GM12878 (cell line): ENCODE data around the gene ARHGAP1. TPM values are rescaled to one million over a fixed set of nuclear protein-coding genes. Genes with fewer than 3 reads are reported as not detected.

Experiments used
- ATAC-seq: fragments of 200-7000 bp; cut with Tn5 transposase; 3 replicates; pipeline ENCODE4 v1.9.1; 2020; ENCODE audit warnings: mild to moderate bottlenecking, moderate library complexity
- BruUV-seq: library from RNA; stranded (reverse); fragments of 400-500 nt; replicated peaks from 2 replicates; lab custom pipeline; 2021; lab: Mats Ljungman, UMichigan
- CTCF ChIA-PET: fragments of 300-600 bp; sonication (Branson Sonifier 250); formaldehyde crosslinking; extraction: SDS; loops from one replicate; lab custom pipeline; 2021; ENCODE audit warnings: inconsistent platforms; lab: Yijun Ruan, JAX
- POLR2A ChIA-PET: fragments of 350-600 bp; formaldehyde crosslinking; extraction: SDS; loops from one replicate; lab custom pipeline; 2021; ENCODE audit warnings: inconsistent platforms; lab: Charles Lee
- RAD21 ChIA-PET: fragments of 300-600 bp; sonication (Branson Sonifier 250); formaldehyde crosslinking; loops from one replicate; lab custom pipeline; 2023; ENCODE audit warnings: antibody characterized with exemption; ENCODE audit not compliant: unreplicated experiment; lab: Charles Lee
- SMC1A ChIA-PET: fragments of 300-600 bp; sonication (Branson Sonifier 250); formaldehyde crosslinking; loops from one replicate; lab custom pipeline; 2023; ENCODE audit not compliant: unreplicated experiment, uncharacterized antibody; lab: Charles Lee
- DNase-seq: peaks from one replicate; pipeline ENCODE4 v3.0.0-alpha.2; 2011; ENCODE audit warnings: low read depth, low spot score
- FAIRE-seq: peaks from 3 replicates; lab custom pipeline; 2011; peaks lifted over from hg19 to GRCh38; lab: Jason Lieb, UNC
- H2AFZ ChIP-seq: 2 replicates; pipeline ENCODE4 v1.6.0; 2011; ENCODE audit warnings: low read depth, low read length, control low read depth; ENCODE audit not compliant: control insufficient read depth
- H3K27ac ChIP-seq: 2 replicates; pipeline ENCODE4 v1.5.1; 2011; ENCODE audit warnings: control low read depth; ENCODE audit not compliant: control insufficient read depth, insufficient read depth
- H3K27me3 ChIP-seq, 2 experiments: replicated peaks in 1 of 2; 2 replicates each; pipeline versions ENCODE4 v1.6.0 to v1.6.1; 2011; ENCODE audit warnings: low read length in 1 of 2; ENCODE audit not compliant: control insufficient read depth in 2 of 2, insufficient read depth in 2 of 2
- H3K36me3 ChIP-seq, 2 experiments: 2 replicates each; pipeline ENCODE4 v1.5.1; 2011; ENCODE audit warnings: low read length in 1 of 2; ENCODE audit not compliant: control insufficient read depth in 2 of 2, insufficient read depth in 2 of 2
- H3K4me1 ChIP-seq: 2 replicates; pipeline ENCODE4 v1.6.1; 2011; ENCODE audit warnings: mild to moderate bottlenecking, low read length, moderate library complexity, mixed read lengths; ENCODE audit not compliant: control insufficient read depth, insufficient read depth
- H3K4me2 ChIP-seq: 2 replicates; pipeline ENCODE4 v1.6.0; 2011; ENCODE audit warnings: control low read depth; ENCODE audit not compliant: control insufficient read depth, insufficient read depth
- H3K4me3 ChIP-seq: fragments of 200-600 bp; sonication (generic); 2 replicates; pipeline ENCODE4 v1.5.1; 2016
- H3K79me2 ChIP-seq: 2 replicates; pipeline ENCODE4 v1.6.0; 2011; ENCODE audit warnings: low read length; ENCODE audit not compliant: control insufficient read depth, insufficient read depth
- H3K9ac ChIP-seq: 2 replicates; pipeline ENCODE4 v1.8.0; 2011; ENCODE audit warnings: low read length, control low read depth, mixed read lengths; ENCODE audit not compliant: control insufficient read depth, insufficient read depth
- H3K9me3 ChIP-seq: replicated peaks from 3 replicates; pipeline ENCODE4 v1.5.1; 2011; ENCODE audit warnings: mild to moderate bottlenecking, low read length; ENCODE audit not compliant: control insufficient read depth, insufficient read depth
- H4K20me1 ChIP-seq: 2 replicates; pipeline ENCODE4 v1.6.0; 2011; ENCODE audit not compliant: control insufficient read depth, insufficient read depth
- CHD2 ChIP-seq: IDR thresholded peaks from 2 replicates; pipeline ENCODE4 v1.6.1; 2011; ENCODE audit warnings: low read depth, low read length, improper control_type of control experiment, borderline replicate concordance
- EED ChIP-seq: sonication (generic); IDR thresholded peaks from 2 replicates; pipeline ENCODE4 v1.6.1; 2016; ENCODE audit warnings: antibody characterized with exemption, low read depth
- EP300 ChIP-seq, 2 experiments: fragments of 150-350 bp in 1 of 2; IDR thresholded peaks; 2 replicates each; pipeline ENCODE4 v1.6.1; 2011 to 2012; ENCODE audit warnings: low read depth in 2 of 2, low read length in 2 of 2, borderline replicate concordance in 1 of 2, improper control_type of control experiment in 1 of 2, inconsistent platforms in 1 of 2; ENCODE audit not compliant: control insufficient read depth in 1 of 2
- ESRRA ChIP-seq: IDR thresholded peaks from 2 replicates; pipeline ENCODE4 v1.6.1; 2012; ENCODE audit warnings: mild to moderate bottlenecking, low read length, improper control_type of control experiment
- MYB ChIP-seq: fragments of 150-350 bp; IDR thresholded peaks from 2 replicates; pipeline ENCODE4 v1.6.1; 2014; ENCODE audit warnings: mild to moderate bottlenecking, low read depth, low read length, borderline replicate concordance
- NR2F1 ChIP-seq: fragments of 450-650 bp; conservative IDR thresholded peaks from 2 replicates; pipeline ENCODE4 v1.6.1; 2017; ENCODE audit warnings: mild to moderate bottlenecking
- POLR2AphosphoS5 ChIP-seq: IDR thresholded peaks from 2 replicates; pipeline ENCODE4 v1.6.1; 2011; ENCODE audit warnings: mild to moderate bottlenecking, low read length, inconsistent platforms
- SP1 ChIP-seq: IDR thresholded peaks from one replicate; pipeline ENCODE4 v1.6.1; 2011; ENCODE audit warnings: low read depth, low read length
- SPI1 ChIP-seq: IDR thresholded peaks from 2 replicates; pipeline ENCODE4 v1.6.1; 2011; ENCODE audit warnings: low read depth, mild to moderate bottlenecking, low read length, moderate library complexity, borderline replicate concordance; ENCODE audit not compliant: insufficient read depth
- STAT1 ChIP-seq: fragments of 450-650 bp; conservative IDR thresholded peaks from 2 replicates; pipeline ENCODE4 v1.6.1; 2014; ENCODE audit warnings: antibody characterized with exemption, mild to moderate bottlenecking
- TBL1XR1 ChIP-seq: IDR thresholded peaks from 2 replicates; pipeline ENCODE4 v1.6.1; 2012; ENCODE audit warnings: low read depth, low read length, improper control_type of control experiment
- TCF3 ChIP-seq: IDR thresholded peaks from 2 replicates; pipeline ENCODE4 v1.6.1; 2012; ENCODE audit warnings: low read depth, mild to moderate bottlenecking, low read length, borderline replicate concordance; ENCODE audit not compliant: insufficient read depth
- WGBS: methylation state at CpG from one replicate; pipeline ENCODE4 v1.1.6; 2016; ENCODE audit warnings: low lambda C conversion rate; ENCODE audit not compliant: insufficient replicate concordance, insufficient coverage; ENCODE audit errors: missing lambda C conversion rate; 5-methylcytosine and 5-hydroxymethylcytosine counted together
- in situ Hi-C: fragments of 300-500 bp; cut with MboI; formaldehyde crosslinking; loops from 9 replicates; pipeline ENCODE4 v1.14.3; 2018; ENCODE audit warnings: mixed read lengths
- intact Hi-C: fragments of 100-400 bp; cut with micrococcal nuclease; formaldehyde crosslinking; loops from one replicate; pipeline ENCODE4 v1.14.2; 2022; ENCODE audit not compliant: unreplicated experiment
- polyA plus RNA-seq, 11 experiments: library from polyadenylated mRNA; depleted of rRNA in 4 of 11; unstranded in 6 of 11; stranded (reverse) in 5 of 11; fragments of >200 nt; fragmentation: Nextera tagmentation in 4 of 11; fragmentation: Illumina TruSeq in 1 of 11; extraction: Ambion mirVana in 4 of 11; extraction: Trizol in 1 of 11; gene quantifications; 1 replicate in 1 of 11; 2 replicates in 10 of 11; pipeline versions ENCODE4 v1.2.1 to v1.2.3, GENCODE V29; 2011 to 2016; ENCODE audit warnings: inconsistent platforms in 2 of 11, missing spikeins in 2 of 11, low read depth in 1 of 11
- total RNA-seq, 4 experiments: library from RNA; depleted of rRNA in 3 of 4; stranded (reverse); fragments of >200 nt in 3 of 4; fragmentation: Illumina TruSeq in 1 of 4; extraction: Trizol in 1 of 4; gene quantifications; 2 replicates each; pipeline versions ENCODE4 v1.2.1 to v1.2.3, GENCODE V29; 2013 to 2021
- TF ChIP-seq, protein P1 (sequence below): IDR thresholded peaks from 2 replicates; pipeline ENCODE4 v1.6.1; 2012; ENCODE audit warnings: low read depth, low read length, improper control_type of control experiment
- TF ChIP-seq, protein P2 (sequence below): fragments of 450-650 bp; IDR thresholded peaks from 2 replicates; pipeline ENCODE4 v1.6.1; 2017; ENCODE audit warnings: mild to moderate bottlenecking, low read depth, inconsistent platforms; ENCODE audit not compliant: poor library complexity, severe bottlenecking
- TF ChIP-seq, protein P3 (sequence below): IDR thresholded peaks from 2 replicates; pipeline ENCODE4 v1.6.1; 2012; ENCODE audit warnings: low read depth, low read length, improper control_type of control experiment
- TF ChIP-seq, protein P4 (sequence below): fragments of 450-650 bp; formaldehyde crosslinking; IDR thresholded peaks from 2 replicates; pipeline ENCODE4 v1.4.0; 2020; ENCODE audit warnings: mild to moderate bottlenecking, moderate library complexity

The ARHGAP1 gene
- total and polyA plus RNA-seq, 10 of the 15 experiments (the other 5 are each of a cell fraction or from before 2014, with no cell fraction given) = 4.3 to 45.5 (median 23.2) TPM

DNA sequence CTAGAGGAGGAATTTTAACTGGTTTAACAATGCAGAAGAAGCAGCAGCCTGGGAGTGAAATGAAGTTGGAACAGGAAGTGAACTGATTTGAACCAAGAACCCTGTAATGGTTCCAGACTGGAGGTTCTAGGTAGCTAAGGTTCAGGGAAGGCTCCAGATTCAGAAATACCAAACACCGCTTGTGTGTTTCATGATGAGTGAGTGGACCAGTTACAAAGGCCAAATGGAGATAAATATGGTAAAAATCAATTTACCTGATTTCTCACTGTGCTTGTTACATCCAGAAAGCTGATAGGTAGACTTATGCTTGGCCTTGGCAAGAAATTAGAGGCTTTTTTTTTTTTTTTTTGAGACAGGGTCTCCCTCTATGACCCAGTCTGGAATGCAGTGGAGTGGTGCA, 70.2 kb downstream of the ARHGAP1 start (continued):
- TF ChIP-seq, protein P1, sequence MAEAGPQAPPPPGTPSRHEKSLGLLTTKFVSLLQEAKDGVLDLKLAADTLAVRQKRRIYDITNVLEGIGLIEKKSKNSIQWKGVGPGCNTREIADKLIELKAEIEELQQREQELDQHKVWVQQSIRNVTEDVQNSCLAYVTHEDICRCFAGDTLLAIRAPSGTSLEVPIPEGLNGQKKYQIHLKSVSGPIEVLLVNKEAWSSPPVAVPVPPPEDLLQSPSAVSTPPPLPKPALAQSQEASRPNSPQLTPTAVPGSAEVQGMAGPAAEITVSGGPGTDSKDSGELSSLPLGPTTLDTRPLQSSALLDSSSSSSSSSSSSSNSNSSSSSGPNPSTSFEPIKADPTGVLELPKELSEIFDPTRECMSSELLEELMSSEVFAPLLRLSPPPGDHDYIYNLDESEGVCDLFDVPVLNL = no peak
- TF ChIP-seq TBL1XR1 (no peak), CHD2 (no peak)

DNA sequence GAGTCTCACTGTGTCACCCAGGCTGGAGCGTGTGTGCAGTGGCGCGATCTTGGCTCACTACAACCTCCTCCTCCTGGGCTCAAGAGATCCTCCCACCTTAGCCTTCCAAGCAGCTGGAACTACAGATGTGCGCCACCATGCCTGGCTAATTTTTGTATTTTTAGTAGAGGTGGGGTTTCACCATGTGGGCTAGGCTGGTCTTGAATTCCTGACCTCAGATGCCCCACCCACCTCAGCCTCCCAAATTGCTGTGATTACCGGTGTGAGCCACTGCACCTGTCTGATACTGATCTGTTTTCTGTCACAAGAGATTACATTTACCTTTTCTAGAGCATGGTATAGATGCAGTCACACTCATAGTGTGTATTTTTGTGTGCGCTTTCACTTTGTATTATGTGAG, 71.5 kb downstream of the ARHGAP1 start:
- Histone ChIP-seq H3K4me1 (no peaks in the 10 kb centered on the region), H3K4me3 (no peak overlapping the region), H2AFZ (no peak overlapping the region), H3K9me3 (no peaks in the 10 kb centered on the region), H3K36me3 (peaks cover 0 to 5% of the 10 kb centered on the region in 2 experiments; a peak in 2 of 4 replicates), H4K20me1 (no peaks in the 10 kb centered on the region), H3K27me3 (no peaks in the 10 kb centered on the region), H3K9ac (no peak overlapping the region), H3K4me2 (no peak overlapping the region), H3K27ac (no peak overlapping the region), H3K79me2 (no peaks in the 10 kb centered on the region)
- WGBS = 96% methylated on average over 6 of the region's 6 CpGs
- ATAC-seq (no peak), FAIRE-seq (no peak), DNase-seq (no peak)
- RAD21 ChIA-PET = no interaction called here
- SMC1A ChIA-PET = interaction anchor here (1.1 kb wide), 1 partner anchor 11 kb away, joined by 3 read pairs; the partner anchor contains the start of gene ATG13
- BruUV-seq = no TSS peak
- POLR2A ChIA-PET = no interaction called here
- in situ Hi-C loops = no loop called here
- intact Hi-C loops = no loop called here
- CTCF ChIA-PET = interaction anchor here (4.0 kb wide), 1 partner anchor 11 kb away, joined by 19 read pairs; the partner anchor contains the start of genes ATG13 and HARBI1
- TF ChIP-seq STAT1 = no peak
- TF ChIP-seq NR2F1 = no peak
- no peak for TF ChIP-seq TCF3
- no peak for TF ChIP-seq POLR2AphosphoS5
- TF ChIP-seq, protein P2, sequence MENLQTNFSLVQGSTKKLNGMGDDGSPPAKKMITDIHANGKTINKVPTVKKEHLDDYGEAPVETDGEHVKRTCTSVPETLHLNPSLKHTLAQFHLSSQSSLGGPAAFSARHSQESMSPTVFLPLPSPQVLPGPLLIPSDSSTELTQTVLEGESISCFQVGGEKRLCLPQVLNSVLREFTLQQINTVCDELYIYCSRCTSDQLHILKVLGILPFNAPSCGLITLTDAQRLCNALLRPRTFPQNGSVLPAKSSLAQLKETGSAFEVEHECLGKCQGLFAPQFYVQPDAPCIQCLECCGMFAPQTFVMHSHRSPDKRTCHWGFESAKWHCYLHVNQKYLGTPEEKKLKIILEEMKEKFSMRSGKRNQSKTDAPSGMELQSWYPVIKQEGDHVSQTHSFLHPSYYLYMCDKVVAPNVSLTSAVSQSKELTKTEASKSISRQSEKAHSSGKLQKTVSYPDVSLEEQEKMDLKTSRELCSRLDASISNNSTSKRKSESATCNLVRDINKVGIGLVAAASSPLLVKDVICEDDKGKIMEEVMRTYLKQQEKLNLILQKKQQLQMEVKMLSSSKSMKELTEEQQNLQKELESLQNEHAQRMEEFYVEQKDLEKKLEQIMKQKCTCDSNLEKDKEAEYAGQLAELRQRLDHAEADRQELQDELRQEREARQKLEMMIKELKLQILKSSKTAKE = no peak
- TF ChIP-seq ESRRA = no peak
- no peak for TF ChIP-seq SP1
- TF ChIP-seq, protein P3, sequence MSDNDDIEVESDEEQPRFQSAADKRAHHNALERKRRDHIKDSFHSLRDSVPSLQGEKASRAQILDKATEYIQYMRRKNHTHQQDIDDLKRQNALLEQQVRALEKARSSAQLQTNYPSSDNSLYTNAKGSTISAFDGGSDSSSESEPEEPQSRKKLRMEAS = no peak
- TF ChIP-seq EP300 (IDR thresholded peaks at IDR 0.05; ENCODE audit: borderline replicate concordance in 1 of 2, control insufficient read depth in 1 of 2, low read depth in 2 of 2, low read length in 2 of 2) = no peak
- TF ChIP-seq MYB = no peak
- no peak for TF ChIP-seq SPI1
- TF ChIP-seq EED = no peak
- TF ChIP-seq, protein P4, sequence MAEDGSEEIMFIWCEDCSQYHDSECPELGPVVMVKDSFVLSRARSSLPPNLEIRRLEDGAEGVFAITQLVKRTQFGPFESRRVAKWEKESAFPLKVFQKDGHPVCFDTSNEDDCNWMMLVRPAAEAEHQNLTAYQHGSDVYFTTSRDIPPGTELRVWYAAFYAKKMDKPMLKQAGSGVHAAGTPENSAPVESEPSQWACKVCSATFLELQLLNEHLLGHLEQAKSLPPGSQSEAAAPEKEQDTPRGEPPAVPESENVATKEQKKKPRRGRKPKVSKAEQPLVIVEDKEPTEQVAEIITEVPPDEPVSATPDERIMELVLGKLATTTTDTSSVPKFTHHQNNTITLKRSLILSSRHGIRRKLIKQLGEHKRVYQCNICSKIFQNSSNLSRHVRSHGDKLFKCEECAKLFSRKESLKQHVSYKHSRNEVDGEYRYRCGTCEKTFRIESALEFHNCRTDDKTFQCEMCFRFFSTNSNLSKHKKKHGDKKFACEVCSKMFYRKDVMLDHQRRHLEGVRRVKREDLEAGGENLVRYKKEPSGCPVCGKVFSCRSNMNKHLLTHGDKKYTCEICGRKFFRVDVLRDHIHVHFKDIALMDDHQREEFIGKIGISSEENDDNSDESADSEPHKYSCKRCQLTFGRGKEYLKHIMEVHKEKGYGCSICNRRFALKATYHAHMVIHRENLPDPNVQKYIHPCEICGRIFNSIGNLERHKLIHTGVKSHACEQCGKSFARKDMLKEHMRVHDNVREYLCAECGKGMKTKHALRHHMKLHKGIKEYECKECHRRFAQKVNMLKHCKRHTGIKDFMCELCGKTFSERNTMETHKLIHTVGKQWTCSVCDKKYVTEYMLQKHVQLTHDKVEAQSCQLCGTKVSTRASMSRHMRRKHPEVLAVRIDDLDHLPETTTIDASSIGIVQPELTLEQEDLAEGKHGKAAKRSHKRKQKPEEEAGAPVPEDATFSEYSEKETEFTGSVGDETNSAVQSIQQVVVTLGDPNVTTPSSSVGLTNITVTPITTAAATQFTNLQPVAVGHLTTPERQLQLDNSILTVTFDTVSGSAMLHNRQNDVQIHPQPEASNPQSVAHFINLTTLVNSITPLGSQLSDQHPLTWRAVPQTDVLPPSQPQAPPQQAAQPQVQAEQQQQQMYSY = no peak
